SK-N-SH (cell line): Measurements from ENCODE around the gene ZSCAN2. TPM values are rescaled to one million over a fixed set of nuclear protein-coding genes. Genes with fewer than 3 reads are reported as not detected.

ENCODE experiments used
- CTCF ChIA-PET: fragments of 300-600, 350-600 bp; formaldehyde crosslinking; extraction: SDS; loops from one replicate; lab custom pipeline; 2021; lab: Yijun Ruan, JAX
- POLR2A ChIA-PET: fragments of 350-600 bp; sonication (Branson Sonifier 250); formaldehyde crosslinking; extraction: SDS; loops from one replicate; lab custom pipeline; 2020; ENCODE audit warnings: antibody characterized with exemption, inconsistent platforms; lab: Yijun Ruan, JAX
- DNase-seq: peaks from one replicate; pipeline ENCODE4 v3.0.0; 2012
- H2AFZ ChIP-seq: fragments of 200-600 bp; sonication (generic); 2 replicates; pipeline ENCODE4 v1.8.1; 2016; ENCODE audit warnings: antibody characterized with exemption, mild to moderate bottlenecking, low read depth
- H3F3A ChIP-seq: fragments of 200-600 bp; sonication (generic); replicated peaks from 2 replicates; pipeline ENCODE3; 2016; ENCODE audit warnings: antibody characterized with exemption, mild to moderate bottlenecking; ENCODE audit not compliant: insufficient read depth
- H3K27ac ChIP-seq, 2 experiments: fragments of 200-500 bp in 1 of 2; fragments of 200-600 bp in 1 of 2; sonication (Bioruptor generic) in 1 of 2; sonication (generic), shearing (Covaris generic) in 1 of 2; 2 replicates each; pipeline versions ENCODE4 v1.5.1 to v1.6.1; 2014 to 2016; ENCODE audit warnings: low read depth in 2 of 2, inconsistent platforms in 1 of 2, low read length in 1 of 2, mild to moderate bottlenecking in 1 of 2, mixed read lengths in 1 of 2
- H3K27me3 ChIP-seq: fragments of 200-600 bp; sonication (generic), shearing (Covaris generic); 2 replicates; pipeline ENCODE4 v1.6.1; 2016; ENCODE audit warnings: mixed run types; ENCODE audit not compliant: insufficient read depth
- H3K36me3 ChIP-seq, 2 experiments: fragments of 200-500 bp in 1 of 2; fragments of 200-600 bp in 1 of 2; sonication (Bioruptor generic) in 1 of 2; sonication (generic) in 1 of 2; replicated peaks in 1 of 2; 2 replicates each; pipeline versions ENCODE3 to v1.5.1; 2014 to 2016; ENCODE audit warnings: low read length in 1 of 2, mild to moderate bottlenecking in 1 of 2; ENCODE audit not compliant: insufficient read depth in 2 of 2, control insufficient read depth in 1 of 2
- H3K4me1 ChIP-seq, 2 experiments: fragments of 200-500 bp in 1 of 2; fragments of 200-600 bp in 1 of 2; sonication (Bioruptor generic) in 1 of 2; sonication (generic), shearing (Covaris generic) in 1 of 2; 2 replicates each; pipeline versions ENCODE4 v1.5.1 to v1.6.1; 2014 to 2016; ENCODE audit warnings: low read depth in 1 of 2, low read length in 1 of 2, mixed run types in 1 of 2; ENCODE audit not compliant: insufficient read depth in 2 of 2, control insufficient read depth in 1 of 2
- H3K4me2 ChIP-seq: fragments of 200-600 bp; sonication (generic), shearing (Covaris generic); 2 replicates; pipeline ENCODE4 v1.6.1; 2017; ENCODE audit warnings: mixed run types
- H3K4me3 ChIP-seq, 2 experiments: fragments of 200-500 bp in 1 of 2; fragments of 200-600 bp in 1 of 2; sonication (Bioruptor generic) in 1 of 2; sonication (generic), shearing (Covaris generic) in 1 of 2; 2 replicates each; pipeline versions ENCODE4 v1.5.1 to v1.8.1; 2014 to 2016; ENCODE audit warnings: low read depth in 2 of 2, inconsistent platforms in 1 of 2, low read length in 1 of 2, mild to moderate bottlenecking in 1 of 2, mixed read lengths in 1 of 2, moderate library complexity in 1 of 2
- H3K79me2 ChIP-seq: fragments of 200-600 bp; sonication (generic); 2 replicates; pipeline ENCODE4 v1.8.1; 2017; ENCODE audit warnings: mild to moderate bottlenecking; ENCODE audit not compliant: insufficient read depth
- H3K9ac ChIP-seq: fragments of 200-600 bp; sonication (generic); 2 replicates; pipeline ENCODE4 v1.6.1; 2017; ENCODE audit warnings: mixed run types
- H3K9me2 ChIP-seq: fragments of 200-600 bp; sonication (generic); 2 replicates; pipeline ENCODE4 v1.6.1; 2017; ENCODE audit warnings: mixed run types
- H3K9me3 ChIP-seq: fragments of 200-600 bp; sonication (generic); 2 replicates; pipeline ENCODE4 v1.6.1; 2017; ENCODE audit warnings: mixed run types, mild to moderate bottlenecking, moderate library complexity
- H4K20me1 ChIP-seq: fragments of 200-600 bp; sonication (generic); 2 replicates; pipeline ENCODE4 v1.6.1; 2017; ENCODE audit warnings: mild to moderate bottlenecking, mixed run types; ENCODE audit not compliant: insufficient read depth
- CTCF ChIP-seq: fragments of 200-600 bp; sonication (generic); IDR thresholded peaks from 2 replicates; pipeline ENCODE4 v1.6.1; 2017; ENCODE audit warnings: antibody characterized with exemption, mild to moderate bottlenecking, moderate library complexity
- ELF1 ChIP-seq: IDR thresholded peaks from 2 replicates; pipeline ENCODE4 v1.4.0; 2012
- EP300 ChIP-seq, 2 experiments: IDR thresholded peaks; 2 replicates each; pipeline versions ENCODE4 v1.4.0 to v1.6.1; 2012; ENCODE audit warnings: borderline replicate concordance in 1 of 2, low read depth in 1 of 2, low read length in 1 of 2
- FOSL2 ChIP-seq: IDR thresholded peaks from 2 replicates; pipeline ENCODE4 v1.4.0; 2012; ENCODE audit warnings: low read depth, mild to moderate bottlenecking, moderate library complexity, borderline replicate concordance
- FOXJ3 ChIP-seq: sonication (generic); formaldehyde crosslinking; IDR thresholded peaks from 2 replicates; pipeline ENCODE4 v1.5.1; 2020; ENCODE audit warnings: mild to moderate bottlenecking, missing genetic modification reagents
- GABPA ChIP-seq: IDR thresholded peaks from 2 replicates; pipeline ENCODE4 v1.4.0; 2012; ENCODE audit warnings: low read depth, mild to moderate bottlenecking
- JUND ChIP-seq: IDR thresholded peaks from 2 replicates; pipeline ENCODE4 v1.4.0; 2012
- NRF1 ChIP-seq: IDR thresholded peaks from 2 replicates; pipeline ENCODE4 v1.6.1; 2012; ENCODE audit warnings: low read depth, mild to moderate bottlenecking, low read length
- POLR2AphosphoS5 ChIP-seq: IDR thresholded peaks from 2 replicates; pipeline ENCODE4 v1.6.1; 2012; ENCODE audit warnings: low read depth, low read length
- RCOR1 ChIP-seq: fragments of 150-350 bp; IDR thresholded peaks from 2 replicates; pipeline ENCODE4 v1.6.1; 2017; ENCODE audit warnings: antibody characterized with exemption, low read length
- RXRA ChIP-seq: IDR thresholded peaks from 2 replicates; pipeline ENCODE4 v1.4.0; 2012; ENCODE audit warnings: low read depth, mild to moderate bottlenecking, borderline replicate concordance
- WGBS: methylation state at CpG from one replicate; pipeline ENCODE4 v1.1.6; 2017; ENCODE audit warnings: low lambda C conversion rate; 5-methylcytosine and 5-hydroxymethylcytosine counted together
- polyA plus RNA-seq, 3 experiments: library from polyadenylated mRNA; depleted of rRNA; stranded (reverse); fragments of >200 nt; gene quantifications; 2 replicates each; pipeline ENCODE4 v1.2.3, GENCODE V29; 2012
- TF ChIP-seq, protein P1 (sequence below): IDR thresholded peaks from 2 replicates; pipeline ENCODE4 v1.6.1; 2012; ENCODE audit warnings: mild to moderate bottlenecking, low read depth, low read length, moderate library complexity
- TF ChIP-seq, protein P2 (sequence below): fragments of 150-350 bp; IDR thresholded peaks from 2 replicates; pipeline ENCODE4 v1.6.1; 2016; ENCODE audit warnings: mild to moderate bottlenecking, low read depth, low read length
- TF ChIP-seq, protein P3 (sequence below): IDR thresholded peaks from 2 replicates; pipeline ENCODE4 v1.4.0; 2012; ENCODE audit warnings: low read depth, borderline replicate concordance

The ZSCAN2 gene
- polyA plus RNA-seq, 1 of the 3 experiments (the other 2 are of a cell fraction), result 22.0 TPM

DNA sequence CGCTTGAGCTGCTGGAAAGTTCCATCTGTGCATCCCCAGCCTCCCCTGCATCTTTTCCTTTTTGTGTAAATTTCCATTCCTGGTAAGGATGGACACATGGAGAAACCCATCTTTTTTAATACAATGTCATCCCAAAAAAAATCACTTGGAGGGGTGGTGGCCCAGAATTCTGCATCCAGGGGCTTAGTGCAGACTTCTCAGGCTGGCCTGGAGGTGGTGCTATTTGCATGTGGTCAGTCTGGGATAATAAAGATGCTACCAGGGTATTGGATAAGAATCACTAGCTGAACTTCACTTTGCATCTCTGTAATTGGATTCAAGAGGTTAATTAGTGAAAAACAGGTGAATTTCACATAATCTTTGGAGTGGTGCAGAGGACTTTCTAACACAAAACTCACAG, 1.8 kb upstream of the ZSCAN2 start (continued):
- TF ChIP-seq CTCF, result peak; percentile 86
- TF ChIP-seq EP300 (IDR thresholded peaks at IDR 0.05; ENCODE audit: borderline replicate concordance in 1 of 2, low read depth in 1 of 2, low read length in 1 of 2), result 0 out of 4 replicates have a peak, but pooled peaks of 1 of the 2 experiments have one; percentile 7
- TF ChIP-seq JUND, result no peak
- TF ChIP-seq ELF1, result no peak
- no peak for TF ChIP-seq FOXJ3 (CRISPR knock-in tag)
- TF ChIP-seq POLR2AphosphoS5, result no peak
- TF ChIP-seq, protein P1, sequence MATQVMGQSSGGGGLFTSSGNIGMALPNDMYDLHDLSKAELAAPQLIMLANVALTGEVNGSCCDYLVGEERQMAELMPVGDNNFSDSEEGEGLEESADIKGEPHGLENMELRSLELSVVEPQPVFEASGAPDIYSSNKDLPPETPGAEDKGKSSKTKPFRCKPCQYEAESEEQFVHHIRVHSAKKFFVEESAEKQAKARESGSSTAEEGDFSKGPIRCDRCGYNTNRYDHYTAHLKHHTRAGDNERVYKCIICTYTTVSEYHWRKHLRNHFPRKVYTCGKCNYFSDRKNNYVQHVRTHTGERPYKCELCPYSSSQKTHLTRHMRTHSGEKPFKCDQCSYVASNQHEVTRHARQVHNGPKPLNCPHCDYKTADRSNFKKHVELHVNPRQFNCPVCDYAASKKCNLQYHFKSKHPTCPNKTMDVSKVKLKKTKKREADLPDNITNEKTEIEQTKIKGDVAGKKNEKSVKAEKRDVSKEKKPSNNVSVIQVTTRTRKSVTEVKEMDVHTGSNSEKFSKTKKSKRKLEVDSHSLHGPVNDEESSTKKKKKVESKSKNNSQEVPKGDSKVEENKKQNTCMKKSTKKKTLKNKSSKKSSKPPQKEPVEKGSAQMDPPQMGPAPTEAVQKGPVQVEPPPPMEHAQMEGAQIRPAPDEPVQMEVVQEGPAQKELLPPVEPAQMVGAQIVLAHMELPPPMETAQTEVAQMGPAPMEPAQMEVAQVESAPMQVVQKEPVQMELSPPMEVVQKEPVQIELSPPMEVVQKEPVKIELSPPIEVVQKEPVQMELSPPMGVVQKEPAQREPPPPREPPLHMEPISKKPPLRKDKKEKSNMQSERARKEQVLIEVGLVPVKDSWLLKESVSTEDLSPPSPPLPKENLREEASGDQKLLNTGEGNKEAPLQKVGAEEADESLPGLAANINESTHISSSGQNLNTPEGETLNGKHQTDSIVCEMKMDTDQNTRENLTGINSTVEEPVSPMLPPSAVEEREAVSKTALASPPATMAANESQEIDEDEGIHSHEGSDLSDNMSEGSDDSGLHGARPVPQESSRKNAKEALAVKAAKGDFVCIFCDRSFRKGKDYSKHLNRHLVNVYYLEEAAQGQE, result no peak
- TF ChIP-seq FOSL2, result no peak
- no peak for TF ChIP-seq RXRA
- TF ChIP-seq, protein P2, sequence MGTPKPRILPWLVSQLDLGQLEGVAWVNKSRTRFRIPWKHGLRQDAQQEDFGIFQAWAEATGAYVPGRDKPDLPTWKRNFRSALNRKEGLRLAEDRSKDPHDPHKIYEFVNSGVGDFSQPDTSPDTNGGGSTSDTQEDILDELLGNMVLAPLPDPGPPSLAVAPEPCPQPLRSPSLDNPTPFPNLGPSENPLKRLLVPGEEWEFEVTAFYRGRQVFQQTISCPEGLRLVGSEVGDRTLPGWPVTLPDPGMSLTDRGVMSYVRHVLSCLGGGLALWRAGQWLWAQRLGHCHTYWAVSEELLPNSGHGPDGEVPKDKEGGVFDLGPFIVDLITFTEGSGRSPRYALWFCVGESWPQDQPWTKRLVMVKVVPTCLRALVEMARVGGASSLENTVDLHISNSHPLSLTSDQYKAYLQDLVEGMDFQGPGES, result no peak

- 0 out of 2 replicates have a peak, but pooled peaks cover 1% of the 10 kb centered on the region for H4K20me1 ChIP-seq
- H3K79me2 ChIP-seq, result peaks cover 38% of the 10 kb centered on the region
- H3K4me3 ChIP-seq, result peak overlapping the region in 1 of 2 experiments; percentile 87; a peak in 1 of 4 replicates
- H3K9ac ChIP-seq, result no peak overlapping the region
- ChIA-PET POLR2A (interaction anchor here (0.8 to 2.4 kb wide), 3 partner anchors 31 to 117 kb away, joined by 6 to 12 read pairs (median 7); partner anchors contain the start of gene WDR73), CTCF (interaction anchor here (0.8 to 5.0 kb wide), 20 partner anchors 10 to 569 kb away, joined by 3 to 51 read pairs (median 5); partner anchors contain the start of gene WDR73)
- H3K4me2 ChIP-seq, result peak overlapping the region; percentile 81; the same call in 1 of the 2 replicates
- H3K9me3 ChIP-seq, result no peaks in the 10 kb centered on the region
- H2AFZ ChIP-seq, result no peak overlapping the region
- H3K36me3 ChIP-seq, result peaks cover 10 to 14% of the 10 kb centered on the region in 2 experiments
- peaks cover 0 to 11% of the 10 kb centered on the region in 2 experiments; a peak in 1 of 4 replicates for H3K4me1 ChIP-seq
- H3K9me2 ChIP-seq, result no peaks in the 10 kb centered on the region
- H3K27me3 ChIP-seq, result no peaks in the 10 kb centered on the region
- DNase-seq, result no peak
- 59% methylated on average over 10 of the region's 10 CpGs for WGBS
- no peak overlapping the region for H3K27ac ChIP-seq
- peaks cover 5% of the 10 kb centered on the region for H3F3A ChIP-seq
- TF ChIP-seq GABPA (no peak), CTCF (no peak), RCOR1 (no peak), POLR2AphosphoS5 (no peak), NRF1 (no peak)
- TF ChIP-seq, protein P3, sequence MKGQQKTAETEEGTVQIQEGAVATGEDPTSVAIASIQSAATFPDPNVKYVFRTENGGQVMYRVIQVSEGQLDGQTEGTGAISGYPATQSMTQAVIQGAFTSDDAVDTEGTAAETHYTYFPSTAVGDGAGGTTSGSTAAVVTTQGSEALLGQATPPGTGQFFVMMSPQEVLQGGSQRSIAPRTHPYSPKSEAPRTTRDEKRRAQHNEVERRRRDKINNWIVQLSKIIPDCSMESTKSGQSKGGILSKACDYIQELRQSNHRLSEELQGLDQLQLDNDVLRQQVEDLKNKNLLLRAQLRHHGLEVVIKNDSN, result no peak
- TF ChIP-seq, protein P1, result no peak
These were observed 903 bp upstream of the ZSCAN2 start for GRCh38 chr15:84599906-84600305.
